ENCODE data around the gene KCTD16.

Gene KCTD16

GRCh38 chr5:144414202-144415029 is 243.7 kb downstream of the KCTD16 start:
- DNase-seq: no peak

GRCh38 chr5:144416196-144416595 is 245.5 kb downstream of the KCTD16 start:
- DNase-seq: no peak

- DNase-seq: no peak
Measured at GRCh38 chr5:144418719-144419118, 248.0 kb downstream of the KCTD16 start.

GRCh38 chr5:144421411-144421810 is 250.7 kb downstream of the KCTD16 start:
- DNase-seq: no peak

GRCh38 chr5:144422018-144422727 is 251.5 kb downstream of the KCTD16 start:
- DNase-seq: no peak

GRCh38 chr5:144427866-144428265 is 257.2 kb downstream of the KCTD16 start:
- no peak for DNase-seq

- DNase-seq: no peak
Measured at GRCh38 chr5:144428326-144428725, 257.7 kb downstream of the KCTD16 start.

GRCh38 chr5:144429405-144429804 is 258.7 kb downstream of the KCTD16 start:
- DNase-seq: no peak

- DNase-seq: no peak
Measured at GRCh38 chr5:144429905-144430304, 259.2 kb downstream of the KCTD16 start.

GRCh38 chr5:144433140-144433822 is 262.6 kb downstream of the KCTD16 start:
- no peak for DNase-seq

- no peak for DNase-seq
Measured at GRCh38 chr5:144433893-144434292, 263.2 kb downstream of the KCTD16 start.

- no peak for DNase-seq
Measured at GRCh38 chr5:144436007-144436406, 265.3 kb downstream of the KCTD16 start.

GRCh38 chr5:144438237-144438636 is 267.6 kb downstream of the KCTD16 start:
- DNase-seq: no peak

GRCh38 chr5:144448457-144448856 is 277.8 kb downstream of the KCTD16 start:
- no peak for DNase-seq

GRCh38 chr5:144451187-144451973 is 280.7 kb downstream of the KCTD16 start:
- DNase-seq: no peak

- DNase-seq: no peak
Measured at GRCh38 chr5:144453753-144454152, 283.1 kb downstream of the KCTD16 start.

- DNase-seq: no peak
Measured at GRCh38 chr5:144457160-144457559, 286.5 kb downstream of the KCTD16 start.

- no peak for DNase-seq
Measured at GRCh38 chr5:144458216-144458615, 287.5 kb downstream of the KCTD16 start.

- DNase-seq: no peak
Measured at GRCh38 chr5:144460600-144460999, 289.9 kb downstream of the KCTD16 start.

GRCh38 chr5:144462577-144462976 is 291.9 kb downstream of the KCTD16 start:
- no peak for DNase-seq

GRCh38 chr5:144463481-144464223 is 293.0 kb downstream of the KCTD16 start:
- no peak for DNase-seq

GRCh38 chr5:144464306-144464705 is 293.6 kb downstream of the KCTD16 start:
- no peak for DNase-seq

Measured in activated CD4-positive, CD25-positive, alpha-beta regulatory T cell treated with anti-CD3 and anti-CD28 coated beads, Interleukin-2, amount 50 U/mL, for 72 hours (primary cell).